ENCODE results near the gene FUBP1. TPM values are rescaled to one million over a fixed set of nuclear protein-coding genes. Genes with fewer than 3 reads are reported as not detected.

FUBP1 gene
- total and polyA plus RNA-seq, 9 of the 15 experiments (the other 6 are each of a cell fraction or from before 2014, with no cell fraction given) = 104 to 294 (median 213) TPM

- no peak for TF ChIP-seq ZNF609 (CRISPR knock-in tag; IDR thresholded peaks at IDR 0.05; ENCODE audit: borderline replicate concordance)
- TF ChIP-seq HCFC1 (IDR thresholded peaks at IDR 0.05; ENCODE audit: low read depth, low read length) = peak; percentile 63
- TF ChIP-seq KLF1 (tag; IDR thresholded peaks at IDR 0.05) = no peak
- no peak for TF ChIP-seq PHF8 (IDR thresholded peaks at IDR 0.05; ENCODE audit: borderline replicate concordance, low read length)
- 0 out of 2 replicates have a peak, but pooled peaks have one; percentile 56 for TF ChIP-seq CHD2 (IDR thresholded peaks at IDR 0.05; ENCODE audit: low read depth, low read length)
- TF ChIP-seq PYGO2 (tag; IDR thresholded peaks at IDR 0.05) = peak; percentile 44; the same call in 1 of the 2 replicates
- TF ChIP-seq CAMTA2 (CRISPR knock-in tag; conservative IDR thresholded peaks at IDR 0.05) = peak; percentile 100
- TF ChIP-seq NONO (IDR thresholded peaks at IDR 0.05; ENCODE audit: low read depth in 2 of 2, low read length in 1 of 2) = peak; percentile 93 to 98
- 0 out of 2 replicates have a peak, but pooled peaks have one; percentile 29 for TF ChIP-seq GABPA (tag; conservative IDR thresholded peaks at IDR 0.05; ENCODE audit: low read depth)
- no peak for TF ChIP-seq USF2 (CRISPR knock-in tag; IDR thresholded peaks at IDR 0.05)
- TF ChIP-seq U2AF1 (optimal IDR thresholded peaks at IDR 0.05; ENCODE audit: low read depth, low read length) = peak; percentile 97
- no peak for TF ChIP-seq HNRNPLL (IDR thresholded peaks at IDR 0.05; ENCODE audit: low read depth, low read length, poor library complexity, severe bottlenecking)
- peak; percentile 73 for TF ChIP-seq EP300 (IDR thresholded peaks at IDR 0.05; ENCODE audit: low read length)
- TF ChIP-seq XRCC4 (IDR thresholded peaks at IDR 0.05; ENCODE audit: extremely low read depth, insufficient read depth, insufficient read length) = no peak
- no peak for TF ChIP-seq HDAC8 (tag; IDR thresholded peaks at IDR 0.05)
- peak; percentile 62 for TF ChIP-seq HMGN3 (IDR thresholded peaks at IDR 0.05; ENCODE audit: borderline replicate concordance, extremely low read depth, insufficient read length, low read depth, low read length)
Measured at GRCh38 chr1:78003882-78004718, 25.2 kb upstream of the FUBP1 start (continued).
